ENCODE measurements around the gene KRT36.

Gene KRT36

GRCh38 chr17:41476866-41477815 lies 12.6 kb downstream of the KRT36 start:
- no peak for DNase-seq (ENCODE audit: low spot score)

DNA sequence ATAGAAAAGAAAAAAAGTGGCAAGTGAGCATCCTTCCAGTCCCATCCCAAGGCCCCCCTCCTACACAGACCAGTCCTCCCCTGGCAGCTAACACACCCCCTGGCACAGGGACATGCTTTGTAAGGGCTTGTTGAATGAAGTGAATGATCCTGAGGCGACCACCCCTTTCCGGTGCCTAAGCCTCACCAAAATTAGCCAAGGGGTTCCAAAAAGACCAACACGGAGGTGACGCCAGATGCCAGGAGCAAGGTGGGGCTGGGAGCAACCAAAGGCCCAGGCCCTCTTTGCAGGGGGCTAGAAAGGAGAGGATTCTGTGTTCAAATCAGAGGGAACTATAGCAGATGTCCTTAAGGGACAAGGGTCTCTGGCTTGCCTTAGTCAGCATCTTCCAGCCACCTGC lies 14.3 kb downstream of the KRT36 start:
- no peak for DNase-seq (ENCODE audit: low spot score)

DNA sequence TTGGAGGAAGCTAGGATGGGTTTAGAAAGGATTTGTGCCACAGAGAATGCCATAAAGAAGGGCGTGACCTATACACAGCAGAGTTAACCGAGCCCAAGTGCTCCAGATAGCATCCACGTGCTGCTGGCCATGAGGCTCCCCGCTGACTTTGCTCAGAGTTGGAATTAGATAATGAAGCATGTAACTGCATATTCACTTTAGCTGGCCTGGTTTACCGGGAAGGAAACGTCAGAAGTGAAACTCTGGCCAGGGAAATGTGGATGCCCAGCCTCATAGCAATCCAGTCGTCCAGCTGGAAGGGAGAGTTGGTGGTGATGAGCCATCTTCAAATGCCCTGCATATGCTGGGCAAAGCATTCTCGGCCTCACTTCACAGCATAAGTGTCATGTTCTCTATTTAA lies 14.8 kb downstream of the KRT36 start:
- no peak for DNase-seq (ENCODE audit: low spot score)

GRCh38 chr17:41468346-41468745 lies 21.4 kb downstream of the KRT36 start:
- no peak for DNase-seq (ENCODE audit: low spot score)

GRCh38 chr17:41467561-41467960 lies 22.1 kb downstream of the KRT36 start:
- no peak for DNase-seq (ENCODE audit: low spot score)

DNA sequence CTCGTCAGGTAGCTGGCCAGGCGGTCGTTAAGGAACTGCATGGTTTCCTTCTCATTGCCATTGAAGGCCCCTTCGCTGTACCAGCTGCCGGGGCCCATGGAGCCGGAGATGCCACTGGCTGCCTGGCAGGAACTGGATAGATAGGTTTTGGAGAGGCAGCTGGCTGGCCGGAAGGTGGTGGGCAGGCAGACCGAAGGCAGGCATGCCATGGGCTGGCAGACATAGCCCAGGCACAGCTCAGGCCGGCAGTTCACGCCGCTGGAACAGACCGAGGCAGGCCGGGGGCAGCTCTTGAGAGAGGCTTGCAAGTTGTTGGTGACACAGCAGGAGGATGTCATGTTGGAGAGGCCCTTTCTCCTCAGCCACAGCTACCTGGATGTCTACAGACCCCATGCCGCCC lies 22.7 kb downstream of the KRT36 start, which contains the start of gene KRT32:
Gene KRT32, minus strand, starts transcription at position 399 of the 400 bp plus-strand sequence. Its CDS starts 61 bp downstream, at position 338.
- DNase-seq (ENCODE audit: low spot score), result no peak

- no peak for DNase-seq (ENCODE audit: low spot score)
Observed at GRCh38 chr17:41464682-41465081, 25.0 kb downstream of the KRT36 start.

DNA sequence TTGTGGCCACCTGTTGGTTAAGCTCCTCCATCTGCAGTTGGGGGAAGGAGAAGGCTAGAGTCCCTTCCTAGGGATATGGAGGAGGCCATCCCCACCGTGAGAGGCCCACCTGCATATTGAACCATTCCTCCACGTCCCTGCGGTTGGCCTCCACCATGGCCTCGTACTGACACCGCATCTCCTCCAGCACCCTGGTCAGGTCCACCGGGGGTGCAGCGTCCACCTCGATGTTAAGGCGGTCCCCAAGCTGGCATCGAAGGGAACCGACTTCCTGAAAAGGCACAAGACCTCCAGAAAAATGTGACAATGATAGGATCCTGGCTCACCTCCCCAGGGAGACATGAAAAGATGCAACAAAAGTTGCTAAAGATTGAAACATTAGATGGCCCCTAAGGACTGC lies 25.5 kb downstream of the KRT36 start:
- no peak for DNase-seq (ENCODE audit: low spot score)

- DNase-seq (ENCODE audit: low spot score), result no peak
Observed at GRCh38 chr17:41463746-41464145, 26.0 kb downstream of the KRT36 start.

DNA sequence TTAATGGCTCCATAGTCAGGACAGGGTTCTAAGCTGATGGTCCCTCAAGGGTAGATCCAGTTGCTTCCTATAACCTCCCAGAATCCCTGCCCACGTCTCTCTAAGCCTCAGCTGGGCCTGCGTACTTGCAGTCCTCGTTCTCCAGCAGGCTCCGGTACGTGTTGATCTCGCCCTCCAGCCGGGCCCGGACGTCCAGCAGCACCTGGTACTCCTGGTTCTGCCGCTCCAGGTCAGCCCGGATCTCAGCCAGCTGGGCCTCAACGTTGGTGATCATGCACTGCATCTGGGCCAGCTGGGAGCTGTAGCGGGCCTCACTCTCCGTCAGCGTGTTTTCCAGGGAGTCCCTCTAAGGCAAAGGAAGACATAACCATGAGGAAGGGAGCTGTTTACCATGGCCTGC lies 27.0 kb downstream of the KRT36 start:
- DNase-seq (ENCODE audit: low spot score), result no peak

DNA sequence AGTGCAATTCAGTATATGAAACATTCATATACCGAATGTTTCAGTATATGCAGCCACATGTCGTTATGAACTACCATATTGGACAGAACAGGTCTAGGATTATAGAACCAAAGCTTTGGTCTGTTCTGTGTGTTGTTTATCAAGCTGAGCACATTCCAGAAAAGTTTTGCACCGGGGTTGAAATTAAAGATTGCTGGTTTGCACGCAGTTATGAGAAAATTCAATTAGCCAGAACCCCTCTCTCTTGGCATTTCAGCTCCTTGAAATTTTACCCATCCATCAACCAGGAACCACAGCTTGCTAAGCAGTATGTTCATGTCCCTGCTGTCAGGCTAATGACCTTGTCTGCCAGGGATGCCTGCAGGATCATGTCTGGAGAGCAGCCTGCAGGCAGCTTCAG lies 32.0 kb downstream of the KRT36 start:
- DNase-seq (ENCODE audit: low spot score), result no peak

DNA sequence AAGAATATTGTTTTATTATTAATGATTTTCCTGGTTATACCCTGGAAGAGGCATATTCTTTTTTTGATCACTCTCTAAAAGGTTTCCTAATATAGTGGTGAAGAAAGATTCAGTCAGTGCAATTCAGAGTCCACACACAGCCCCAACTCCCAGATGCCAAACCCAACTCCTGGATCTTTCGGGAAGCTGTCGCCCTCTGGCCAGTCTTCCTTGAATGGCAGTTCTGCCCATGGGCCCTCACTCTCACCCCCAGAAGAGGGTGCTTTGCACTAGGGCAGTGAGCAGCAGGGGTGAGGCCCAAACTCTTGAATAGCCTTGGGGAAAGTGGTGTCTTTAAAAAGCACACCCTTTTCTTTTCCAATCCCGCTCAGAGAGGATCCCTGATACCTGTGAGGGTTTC lies 33.5 kb downstream of the KRT36 start:
- no peak for DNase-seq (ENCODE audit: low spot score)

GRCh38 chr17:41455236-41455635 lies 34.5 kb downstream of the KRT36 start:
- DNase-seq (ENCODE audit: low spot score), result no peak

DNA sequence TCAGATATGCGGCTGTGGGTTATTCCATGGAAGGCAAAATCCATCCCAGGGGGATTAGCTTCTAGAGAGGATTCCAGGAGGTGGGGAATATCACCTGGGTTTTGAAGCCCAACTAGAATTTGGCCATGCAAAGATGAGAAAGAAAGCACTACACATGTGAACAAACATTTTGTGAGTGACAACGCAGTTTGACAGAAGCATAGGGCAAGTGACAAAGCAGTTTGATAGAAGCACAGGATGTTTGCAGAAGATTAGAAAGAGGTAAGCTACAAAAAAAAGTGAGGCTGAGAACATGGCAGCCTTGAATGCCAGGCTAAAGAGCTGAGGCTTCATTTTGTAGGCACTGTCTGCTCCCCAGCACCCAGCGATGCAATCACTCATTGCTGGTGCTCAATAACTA lies 36.6 kb downstream of the KRT36 start:
- no peak for DNase-seq (ENCODE audit: low spot score)

- no peak for DNase-seq (ENCODE audit: low spot score)
Observed at GRCh38 chr17:41452281-41452680, 37.4 kb downstream of the KRT36 start.

- DNase-seq (ENCODE audit: low spot score), result no peak
Observed at GRCh38 chr17:41451154-41451728, 38.5 kb downstream of the KRT36 start.

DNA sequence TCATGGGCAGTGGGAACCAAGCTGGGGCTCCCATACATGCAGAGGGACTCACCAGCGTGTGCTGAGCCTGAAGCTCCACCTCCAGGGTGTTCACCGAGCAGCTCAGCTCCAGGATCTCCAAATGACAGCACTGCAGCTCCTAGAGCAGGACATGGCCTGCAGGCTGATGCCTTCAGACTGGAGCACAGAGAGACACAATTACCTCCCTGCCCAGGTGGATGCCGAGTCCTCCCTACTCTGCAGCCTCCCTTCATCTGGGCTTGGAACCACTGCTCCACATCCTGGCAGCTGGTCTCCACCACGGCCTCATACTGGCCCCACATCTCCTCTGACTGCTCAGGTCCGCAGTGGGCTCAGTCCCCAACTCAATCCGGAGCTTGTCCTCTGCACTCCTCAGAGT lies 40.7 kb downstream of the KRT36 start:
- no peak for DNase-seq (ENCODE audit: low spot score)

GRCh38 chr17:41448506-41448905 lies 41.2 kb downstream of the KRT36 start:
- no peak for DNase-seq (ENCODE audit: low spot score)

- no peak for DNase-seq (ENCODE audit: low spot score)
Observed at GRCh38 chr17:41446806-41447205, 42.9 kb downstream of the KRT36 start.

DNA sequence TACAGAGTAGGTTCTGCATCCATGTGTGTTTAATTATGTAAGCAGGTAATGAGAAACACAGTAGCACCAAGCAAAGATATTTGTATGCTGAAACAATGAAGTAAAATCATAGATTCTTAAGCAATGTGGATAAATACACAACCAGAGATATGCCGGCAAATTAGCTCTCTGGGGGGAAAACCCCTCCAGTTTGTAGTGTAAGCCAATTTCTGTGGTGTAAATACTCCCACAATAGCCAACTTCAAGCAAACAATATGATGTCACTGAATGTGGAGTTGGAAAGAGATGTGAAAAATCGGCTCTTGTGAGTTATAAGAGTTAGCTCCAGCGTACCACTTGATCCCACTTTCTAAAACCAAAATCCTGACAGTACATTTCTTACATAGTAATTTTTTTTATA lies 45.1 kb downstream of the KRT36 start:
- no peak for DNase-seq (ENCODE audit: low spot score)

DNA sequence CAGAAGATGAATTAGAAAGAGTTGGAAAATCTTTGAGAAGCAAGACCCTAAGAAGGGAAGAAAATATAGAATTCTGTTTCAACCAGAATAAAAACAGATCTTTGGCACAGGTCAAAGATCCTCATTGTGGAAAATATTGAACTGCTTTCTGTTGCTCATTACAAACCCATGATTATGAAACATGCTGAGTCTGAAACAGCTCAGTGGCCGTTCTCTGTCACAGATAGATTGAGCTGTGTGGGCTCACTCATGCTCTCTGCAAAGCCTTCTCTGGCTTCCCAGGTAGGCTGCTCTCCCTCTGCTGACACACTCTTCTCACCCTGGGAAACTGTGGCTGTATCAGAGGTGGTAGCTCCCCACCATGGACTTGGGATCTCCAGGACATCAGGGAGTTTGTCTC lies 45.5 kb downstream of the KRT36 start:
- no peak for DNase-seq (ENCODE audit: low spot score)

DNA sequence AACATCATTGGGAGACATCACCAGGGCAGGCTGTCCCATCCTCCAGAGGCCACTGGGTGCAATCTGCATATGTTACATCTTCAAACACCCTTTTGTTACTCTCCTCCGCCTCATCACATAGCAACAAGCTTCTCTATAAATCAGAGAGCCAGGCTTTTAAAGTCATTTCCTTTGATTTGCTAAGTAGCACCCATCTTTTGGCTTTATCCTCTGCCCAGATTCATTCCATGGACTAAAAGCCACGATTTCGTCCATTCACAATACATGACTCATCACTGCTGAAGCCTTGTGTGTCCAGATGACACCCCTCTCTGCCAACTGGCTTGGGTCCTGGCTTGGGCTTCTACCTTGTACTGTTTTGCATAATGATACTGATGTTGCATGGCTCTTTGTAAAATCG lies 47.0 kb downstream of the KRT36 start:
- DNase-seq (ENCODE audit: low spot score), result no peak

- no peak for DNase-seq (ENCODE audit: low spot score)
Observed at GRCh38 chr17:41440531-41441033, 49.1 kb downstream of the KRT36 start, which contains the start of gene KRT38. Gene KRT38 (minus strand): TSS chr17:41440983. CDS start chr17:41440921, 62 bp downstream.

Data from NAMALWA (cell line).